GM12878 (cell line): ENCODE measurements around the gene BPIFB4.

Experiments
- CHD1 ChIP-seq: IDR thresholded peaks from 2 replicates; pipeline ENCODE4 v1.6.1; 2012; ENCODE audit warnings: low read depth, low read length, improper control_type of control experiment
- EP300 ChIP-seq, 2 experiments: fragments of 150-350 bp in 1 of 2; IDR thresholded peaks; 2 replicates each; pipeline ENCODE4 v1.6.1; 2011 to 2012; ENCODE audit warnings: low read depth in 2 of 2, low read length in 2 of 2, borderline replicate concordance in 1 of 2, improper control_type of control experiment in 1 of 2, inconsistent platforms in 1 of 2; ENCODE audit not compliant: control insufficient read depth in 1 of 2
- HDAC6 ChIP-seq: fragments of 200-600 bp; sonication (generic); IDR thresholded peaks from one replicate; pipeline ENCODE4 v1.8.0; 2017; ENCODE audit warnings: antibody characterized with exemption; ENCODE audit not compliant: unreplicated experiment
- RAD21 ChIP-seq: IDR thresholded peaks from 2 replicates; pipeline ENCODE4 v1.6.1; 2011; ENCODE audit warnings: mild to moderate bottlenecking, low read depth, low read length, moderate library complexity; ENCODE audit not compliant: insufficient read depth
- RBBP5 ChIP-seq: fragments of 200-600 bp; sonication (generic); conservative IDR thresholded peaks from 2 replicates; pipeline ENCODE4 v1.6.1; 2016
- RELA ChIP-seq: fragments of 450-650 bp; IDR thresholded peaks from 2 replicates; pipeline ENCODE4 v1.8.0; 2014; ENCODE audit warnings: borderline replicate concordance; ENCODE audit not compliant: partially characterized antibody
- TAF1 ChIP-seq: IDR thresholded peaks from 2 replicates; pipeline ENCODE4 v1.6.1; 2011; ENCODE audit warnings: mild to moderate bottlenecking, low read depth, low read length, borderline replicate concordance
- ZNF384 ChIP-seq: IDR thresholded peaks from 2 replicates; pipeline ENCODE4 v1.6.1; 2012; ENCODE audit warnings: low read depth, mild to moderate bottlenecking, low read length, improper control_type of control experiment, borderline replicate concordance
- TF ChIP-seq, protein P1 (sequence below), 3 experiments: IDR thresholded peaks in 2 of 3; conservative IDR thresholded peaks in 1 of 3; 2 replicates each; pipeline ENCODE4 v1.5.1; 2011; ENCODE audit warnings: low read depth in 3 of 3, low read length in 3 of 3, mild to moderate bottlenecking in 3 of 3, control low read depth in 2 of 3, moderate library complexity in 2 of 3, inconsistent platforms in 1 of 3, mixed read lengths in 1 of 3; ENCODE audit not compliant: control insufficient read depth in 2 of 3, insufficient read depth in 1 of 3; ENCODE audit errors: extremely low read depth in 1 of 3
- TF ChIP-seq, protein P2 (sequence below): IDR thresholded peaks from 2 replicates; pipeline ENCODE4 v1.6.1; 2011; ENCODE audit warnings: low read depth, low read length, improper control_type of control experiment, borderline replicate concordance

DNA sequence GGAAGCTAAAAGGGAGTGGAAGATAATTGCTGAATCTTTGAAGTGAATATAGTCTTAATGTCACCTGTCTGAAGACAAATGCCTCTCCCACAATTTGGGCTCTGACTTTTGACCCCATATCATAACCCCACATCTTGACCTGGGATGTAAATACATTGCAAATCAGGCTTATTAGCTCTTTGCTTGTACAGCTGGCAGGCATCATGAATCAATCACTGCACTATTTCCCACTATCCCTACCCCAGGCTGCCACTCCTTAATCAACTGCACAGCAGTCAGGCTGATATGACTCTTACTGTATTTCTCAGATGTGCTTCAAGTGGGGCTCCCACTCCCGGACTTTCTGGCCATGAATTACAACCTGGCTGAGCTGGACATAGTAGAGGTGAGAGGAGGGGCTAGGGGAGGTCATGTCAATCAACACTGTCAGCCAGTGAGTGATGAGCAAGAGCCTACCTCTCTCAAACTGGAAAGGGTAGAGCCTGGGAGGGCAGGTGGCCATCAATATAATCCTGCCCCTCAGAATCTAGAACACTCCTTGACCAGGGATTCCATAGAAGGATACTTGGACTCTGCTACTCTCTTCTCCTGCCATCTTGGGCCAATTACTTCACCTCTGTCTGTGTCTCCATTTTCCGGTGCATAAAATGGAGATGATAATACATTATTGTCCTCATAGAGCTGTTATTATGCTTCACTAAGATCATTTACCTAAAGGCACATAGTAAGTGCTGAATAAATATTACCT lies 36.3 kb upstream of the BPIFB4 start:
- TF ChIP-seq, protein P1, sequence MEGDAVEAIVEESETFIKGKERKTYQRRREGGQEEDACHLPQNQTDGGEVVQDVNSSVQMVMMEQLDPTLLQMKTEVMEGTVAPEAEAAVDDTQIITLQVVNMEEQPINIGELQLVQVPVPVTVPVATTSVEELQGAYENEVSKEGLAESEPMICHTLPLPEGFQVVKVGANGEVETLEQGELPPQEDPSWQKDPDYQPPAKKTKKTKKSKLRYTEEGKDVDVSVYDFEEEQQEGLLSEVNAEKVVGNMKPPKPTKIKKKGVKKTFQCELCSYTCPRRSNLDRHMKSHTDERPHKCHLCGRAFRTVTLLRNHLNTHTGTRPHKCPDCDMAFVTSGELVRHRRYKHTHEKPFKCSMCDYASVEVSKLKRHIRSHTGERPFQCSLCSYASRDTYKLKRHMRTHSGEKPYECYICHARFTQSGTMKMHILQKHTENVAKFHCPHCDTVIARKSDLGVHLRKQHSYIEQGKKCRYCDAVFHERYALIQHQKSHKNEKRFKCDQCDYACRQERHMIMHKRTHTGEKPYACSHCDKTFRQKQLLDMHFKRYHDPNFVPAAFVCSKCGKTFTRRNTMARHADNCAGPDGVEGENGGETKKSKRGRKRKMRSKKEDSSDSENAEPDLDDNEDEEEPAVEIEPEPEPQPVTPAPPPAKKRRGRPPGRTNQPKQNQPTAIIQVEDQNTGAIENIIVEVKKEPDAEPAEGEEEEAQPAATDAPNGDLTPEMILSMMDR (IDR thresholded peaks at IDR 0.05 in 2 of 3, conservative IDR thresholded peaks at IDR 0.05 in 1 of 3; ENCODE audit: control insufficient read depth in 2 of 3, extremely low read depth in 1 of 3, insufficient read depth in 1 of 3, low read depth in 3 of 3, low read length in 3 of 3), result no peak
- no peak for TF ChIP-seq RELA
- TF ChIP-seq TAF1, result no peak
- TF ChIP-seq, protein P2, sequence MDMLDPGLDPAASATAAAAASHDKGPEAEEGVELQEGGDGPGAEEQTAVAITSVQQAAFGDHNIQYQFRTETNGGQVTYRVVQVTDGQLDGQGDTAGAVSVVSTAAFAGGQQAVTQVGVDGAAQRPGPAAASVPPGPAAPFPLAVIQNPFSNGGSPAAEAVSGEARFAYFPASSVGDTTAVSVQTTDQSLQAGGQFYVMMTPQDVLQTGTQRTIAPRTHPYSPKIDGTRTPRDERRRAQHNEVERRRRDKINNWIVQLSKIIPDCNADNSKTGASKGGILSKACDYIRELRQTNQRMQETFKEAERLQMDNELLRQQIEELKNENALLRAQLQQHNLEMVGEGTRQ, result no peak
- no peak for TF ChIP-seq RBBP5
- no peak for TF ChIP-seq HDAC6
- TF ChIP-seq ZNF384, result no peak
- TF ChIP-seq CHD1, result no peak
- TF ChIP-seq RAD21, result no peak
- no peak for TF ChIP-seq EP300 (IDR thresholded peaks at IDR 0.05; ENCODE audit: borderline replicate concordance in 1 of 2, control insufficient read depth in 1 of 2, low read depth in 2 of 2, low read length in 2 of 2)
